Retina (tissue), 1 donor: ENCODE results near the gene EGFR.
A peak's percentile ranks its signal among the peaks of the same experiment; 100 is the strongest.

ENCODE experiments used
- DNase-seq: peaks from one replicate; pipeline ENCODE4 v3.0.0-alpha.2; 2016

Gene EGFR

DNA sequence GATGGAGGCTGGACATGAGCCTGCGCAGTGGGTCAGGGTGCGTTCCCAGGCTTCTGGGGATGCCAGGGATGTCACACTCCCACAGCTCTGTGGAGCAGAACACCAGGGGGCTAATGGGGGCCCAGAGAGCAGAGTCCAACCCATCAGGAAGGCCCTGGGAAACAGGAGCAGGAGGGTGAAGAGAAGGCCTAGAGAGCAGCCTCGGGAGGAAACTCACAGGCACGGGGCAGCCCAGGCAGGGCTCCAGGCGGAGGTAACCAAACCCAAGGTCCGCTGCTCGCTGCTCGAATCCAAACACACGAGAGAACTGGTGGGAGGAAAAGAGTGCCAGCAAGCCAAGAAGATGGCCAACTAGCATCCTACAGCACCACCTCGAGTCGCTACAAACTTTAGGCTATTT, 215.6 kb downstream of the EGFR start:
- no peak for DNase-seq

DNA sequence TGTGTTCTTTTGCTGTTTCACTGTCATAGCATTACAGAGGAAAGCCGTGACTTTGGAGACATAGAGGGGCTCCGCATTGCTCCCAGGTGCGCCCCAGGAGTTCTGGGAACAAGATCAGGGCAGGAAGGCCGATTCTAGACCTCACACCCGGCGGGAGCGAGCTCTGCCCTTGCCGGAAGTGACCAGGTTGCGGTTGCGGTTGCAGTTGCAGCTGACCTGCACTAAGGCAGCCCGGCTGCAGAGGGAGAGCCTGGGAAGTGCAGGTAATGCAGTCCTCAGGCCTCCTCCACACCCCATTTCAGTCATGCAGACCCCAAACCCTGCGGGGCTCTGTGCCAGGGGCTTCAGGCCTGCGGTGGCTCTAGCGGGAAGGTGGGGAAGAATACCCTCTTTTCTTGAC, 216.3 kb downstream of the EGFR start:
- no peak for DNase-seq

DNA sequence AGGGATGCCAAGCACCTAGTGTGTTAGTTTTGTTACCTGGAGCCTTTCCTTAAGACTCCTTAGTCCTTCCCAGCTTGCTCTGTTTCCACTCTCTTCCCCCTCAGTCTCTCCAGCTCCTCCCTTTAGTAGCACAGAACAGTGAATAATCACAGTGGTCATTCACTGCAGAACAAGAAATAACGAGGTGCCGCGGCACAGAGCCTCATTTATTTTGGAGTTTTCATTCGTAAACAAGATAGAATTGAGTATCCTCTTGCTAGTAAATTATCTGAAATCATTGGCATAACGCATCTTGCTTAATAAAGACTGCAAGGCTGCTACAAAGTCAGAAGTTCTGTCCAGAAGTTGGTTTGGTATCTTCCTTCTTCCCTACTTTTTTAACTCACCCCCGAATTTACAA, 217.0 kb downstream of the EGFR start:
- no peak for DNase-seq

DNA sequence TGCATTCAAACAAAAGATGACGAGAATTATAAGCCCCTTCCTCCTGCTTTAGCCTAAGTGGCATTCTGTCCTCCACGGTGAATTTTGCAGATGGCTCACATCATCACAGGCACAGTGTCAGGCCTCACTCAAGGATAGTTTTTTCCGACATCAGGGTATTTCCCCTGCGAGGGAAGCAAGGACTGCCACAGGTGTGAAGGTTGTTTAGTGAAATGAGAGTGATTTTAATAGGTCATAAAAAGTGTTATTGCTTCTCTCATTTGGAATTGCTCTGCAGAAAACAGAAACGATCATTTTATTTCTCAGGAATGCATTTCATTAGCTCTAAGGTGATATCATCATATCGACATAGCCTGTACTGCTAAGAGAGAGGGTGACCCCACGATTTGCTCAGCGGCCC, 217.7 kb downstream of the EGFR start:
- DNase-seq = no peak

DNA sequence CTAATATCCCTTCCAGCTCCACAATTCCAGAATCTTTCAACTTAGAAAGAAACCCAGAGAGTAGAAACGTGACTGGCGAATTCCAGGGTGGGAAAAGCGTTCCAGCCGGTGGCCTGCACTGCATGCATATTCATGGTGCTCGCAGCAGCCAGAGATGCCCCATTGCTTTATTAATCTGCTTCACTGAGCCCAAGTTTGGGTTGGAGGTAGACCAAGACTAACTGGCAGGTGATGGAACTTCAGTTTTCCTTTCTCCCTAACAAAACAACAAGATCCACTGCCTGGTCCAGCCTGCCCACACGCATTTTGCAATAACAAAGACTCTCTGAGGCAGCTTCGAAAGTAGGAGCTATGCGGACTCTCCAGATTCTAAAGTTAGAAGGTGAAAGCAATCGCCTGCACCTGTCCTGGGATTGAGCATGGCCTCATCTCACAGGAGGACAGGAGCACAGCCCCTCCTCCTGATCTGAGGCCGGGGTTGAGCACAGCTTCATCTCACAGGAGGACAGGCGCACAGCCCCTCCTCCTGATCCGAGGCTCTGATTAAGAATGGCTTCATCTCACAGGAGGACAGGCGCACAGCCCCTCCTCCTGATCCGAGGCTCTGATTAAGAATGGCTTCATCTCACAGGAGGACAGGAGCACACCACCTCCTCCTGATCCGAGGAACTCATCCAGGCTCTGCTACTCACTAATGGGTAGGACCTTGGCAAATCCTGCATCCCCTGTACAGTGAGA, 218.5 kb downstream of the EGFR start:
- DNase-seq = no peak

DNA sequence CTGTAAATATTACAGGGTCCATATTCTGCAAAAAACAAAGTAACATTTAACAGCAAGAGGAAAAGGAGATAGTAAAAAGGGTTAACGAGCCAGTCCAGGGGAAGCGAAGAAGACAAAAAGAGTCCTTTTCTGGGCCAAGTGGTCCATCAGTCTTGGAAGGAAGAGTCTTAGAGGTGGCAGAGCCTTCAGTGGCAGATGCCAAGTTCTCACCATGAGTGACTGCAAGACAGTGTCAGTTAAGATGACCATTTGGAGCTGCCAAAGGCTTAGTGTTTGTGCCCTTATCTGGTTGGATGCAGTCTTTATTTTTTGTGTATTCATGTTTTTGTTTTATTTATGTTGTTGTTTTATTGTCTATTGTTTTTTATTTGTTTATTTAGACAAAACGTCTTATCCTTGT, 220.6 kb downstream of the EGFR start:
- no peak for DNase-seq

DNA sequence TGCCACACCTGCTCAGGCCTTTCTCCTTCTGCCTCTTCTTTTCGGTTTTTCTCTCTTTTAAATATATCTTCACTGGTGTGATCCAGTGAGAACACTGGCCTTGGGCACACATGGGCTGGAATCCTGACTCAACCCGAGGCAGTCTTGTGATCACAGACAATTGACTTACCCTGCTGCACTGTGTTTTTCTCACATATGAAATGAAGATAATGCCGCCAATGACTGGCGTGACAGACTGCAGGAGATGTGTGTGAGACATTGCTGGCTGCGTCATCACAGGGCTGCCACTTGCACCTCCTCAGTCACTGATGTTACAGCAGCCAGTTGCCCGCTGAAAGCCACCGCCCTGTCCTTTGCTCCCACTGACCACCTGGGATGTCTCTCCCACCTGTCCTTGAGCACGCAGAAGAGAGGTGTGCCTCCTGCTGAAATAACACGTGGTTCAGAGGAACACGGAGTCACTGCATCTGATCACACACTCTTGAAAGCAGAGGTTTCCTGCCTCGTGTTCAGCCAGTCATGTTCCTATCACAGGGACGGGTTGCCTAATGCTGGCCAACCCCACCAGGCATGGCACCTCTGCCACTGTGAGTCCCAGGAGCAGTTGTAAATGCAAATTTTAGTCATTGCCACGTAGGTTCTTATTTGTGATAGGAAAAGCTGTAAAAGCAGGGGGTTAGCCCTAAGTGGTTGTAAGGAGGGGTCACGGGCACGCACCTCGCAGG, 221.8 kb downstream of the EGFR start:
- DNase-seq = no peak

DNA sequence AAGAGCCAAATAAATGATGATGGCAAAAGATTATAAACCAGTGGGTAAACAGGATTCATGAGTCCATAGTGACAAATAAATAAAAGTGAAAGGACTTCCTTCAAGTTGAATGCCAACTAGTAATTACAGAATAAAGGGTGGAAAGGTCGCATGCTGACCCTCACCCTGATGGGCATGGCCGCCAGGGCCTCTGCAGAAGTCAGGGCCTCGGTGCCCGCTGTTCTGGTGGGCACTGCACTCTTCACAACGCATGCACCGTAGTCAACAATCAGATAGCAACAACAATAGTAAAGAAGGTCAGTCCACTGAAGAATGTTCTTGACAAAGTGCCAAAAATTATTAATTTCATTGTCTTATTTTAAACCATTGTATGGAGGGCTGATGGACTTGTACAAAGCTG, 223.1 kb downstream of the EGFR start:
- DNase-seq = no peak

DNA sequence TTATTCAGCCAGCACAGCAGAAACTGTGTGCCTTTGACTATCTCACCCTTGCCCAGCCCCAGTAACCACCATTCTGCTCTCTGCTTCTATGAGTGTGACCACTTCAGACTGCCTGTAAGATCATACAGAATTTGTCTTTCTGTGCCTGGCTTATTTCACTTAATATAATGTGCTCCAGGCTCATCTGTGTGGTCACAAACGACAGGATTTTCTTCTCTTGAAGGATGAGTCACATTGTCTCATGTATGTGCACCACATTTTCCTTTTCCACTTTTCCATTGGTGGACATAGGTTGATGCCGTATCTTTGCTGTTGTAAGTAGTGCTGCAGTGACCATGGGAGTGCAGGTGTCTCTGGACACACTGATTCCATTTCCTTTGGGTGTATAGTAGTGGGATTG, 223.8 kb downstream of the EGFR start:
- DNase-seq = no peak

DNA sequence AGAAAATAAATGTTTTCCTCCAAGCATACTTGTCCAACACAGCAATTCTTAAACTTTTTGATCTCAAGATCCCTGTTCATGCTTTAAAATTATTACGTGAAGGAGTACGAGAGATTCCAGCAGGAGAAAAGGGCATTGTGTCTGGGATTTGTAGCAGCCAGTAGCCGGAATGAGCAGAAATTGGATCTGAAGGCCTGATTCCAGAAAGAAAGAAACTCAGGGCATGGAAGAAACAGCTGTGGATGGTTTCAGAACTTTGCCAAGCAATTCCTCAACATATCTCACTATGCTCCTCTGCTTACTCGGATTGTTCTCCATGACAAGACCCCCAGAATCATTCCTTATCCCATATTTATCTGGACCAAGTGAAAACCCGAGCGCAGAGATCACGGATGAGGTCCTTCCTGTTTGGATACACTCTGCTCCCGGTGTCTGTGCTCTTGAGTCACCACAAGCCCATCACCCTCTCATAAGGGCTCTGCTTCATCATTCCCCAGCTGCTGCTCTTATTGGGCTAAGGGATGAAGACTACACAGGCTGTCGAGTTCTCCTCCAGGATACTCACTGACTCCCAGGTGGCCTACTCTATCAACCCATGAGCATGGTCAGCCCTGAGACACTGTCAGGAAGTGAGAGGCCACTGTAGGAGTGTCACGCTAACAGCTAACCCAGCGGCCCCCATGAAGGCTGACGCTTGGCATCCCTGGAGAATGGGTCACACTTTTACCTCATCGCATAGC, 225.4 kb downstream of the EGFR start:
- no peak for DNase-seq

DNA sequence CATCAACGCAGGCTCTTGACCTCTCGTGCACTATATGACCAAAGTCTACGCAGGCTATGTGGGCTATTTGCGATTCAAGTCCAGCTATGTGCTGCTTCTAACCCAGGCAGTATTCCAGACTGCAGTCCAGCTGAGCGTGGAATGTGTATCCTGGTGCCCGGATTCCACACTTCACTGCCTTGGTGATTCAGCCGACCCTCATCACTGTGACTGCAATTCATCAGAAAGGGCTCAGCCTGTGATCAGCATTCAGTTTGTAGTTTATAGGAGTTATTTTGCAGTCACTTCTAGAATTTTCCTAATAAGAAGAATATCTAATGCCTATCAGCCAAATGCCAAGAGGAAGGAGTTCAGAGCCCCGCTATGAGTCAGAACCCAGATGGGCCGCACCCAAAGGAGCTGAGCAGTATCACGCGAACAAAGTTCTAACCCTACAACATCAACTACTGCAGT, 226.5 kb downstream of the EGFR start:
- peak; percentile 67 for DNase-seq

DNA sequence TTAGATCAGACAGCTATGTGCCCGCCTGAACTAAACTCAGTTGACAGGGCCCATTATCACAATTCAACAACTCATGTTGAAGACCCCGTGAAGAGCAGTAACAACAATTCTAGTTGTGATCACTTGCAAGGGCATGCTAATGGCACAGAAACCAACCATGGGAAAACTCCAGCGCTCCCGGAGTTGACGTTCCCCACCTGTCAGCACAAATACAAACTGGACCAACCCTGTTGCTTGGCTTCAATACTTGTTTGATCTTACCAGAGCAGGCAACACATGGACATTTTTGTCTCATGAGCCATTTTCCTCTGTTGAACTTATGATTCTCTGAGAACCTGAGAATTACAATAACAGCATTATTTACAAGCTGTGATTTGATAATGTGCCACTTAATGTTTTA, 227.4 kb downstream of the EGFR start:
- DNase-seq = peak; percentile 74

DNA sequence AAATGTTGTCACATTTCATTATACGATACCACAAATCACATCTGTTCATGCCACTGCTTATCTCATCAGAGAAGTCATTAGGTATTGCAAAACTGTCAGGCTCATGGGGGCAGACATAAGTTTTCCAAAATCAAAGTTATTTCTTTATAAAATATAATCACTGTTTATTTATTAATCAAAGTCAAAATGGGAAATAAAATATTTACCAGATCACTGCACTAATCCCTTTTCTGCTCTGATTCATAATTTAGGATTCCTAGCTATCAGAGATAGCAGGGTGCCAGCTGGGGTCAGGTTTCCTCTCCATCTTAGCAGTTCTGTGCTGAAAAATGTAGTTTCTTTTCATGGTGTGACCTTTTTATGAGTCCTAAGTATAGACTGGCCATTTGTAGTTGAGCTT, 228.6 kb downstream of the EGFR start:
- no peak for DNase-seq

DNA sequence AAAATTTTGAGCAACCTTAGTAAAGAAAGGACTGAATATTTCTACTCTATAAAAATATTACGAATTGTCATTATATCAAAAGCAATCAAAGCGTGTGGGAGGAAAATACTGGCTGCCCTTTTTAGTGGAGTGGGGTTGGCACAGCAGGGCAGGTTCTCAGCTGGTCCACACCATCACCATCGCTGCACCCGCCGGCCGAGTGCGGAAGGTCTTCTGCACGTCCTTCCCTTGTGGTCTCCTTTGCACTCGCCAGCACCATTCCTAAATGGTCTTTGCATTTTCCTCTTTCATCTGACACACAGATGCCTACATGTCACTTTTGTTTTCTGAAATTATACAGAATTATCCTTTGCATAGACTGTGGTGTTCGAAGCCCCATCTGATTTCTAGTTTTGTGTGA, 229.7 kb downstream of the EGFR start:
- DNase-seq = no peak

DNA sequence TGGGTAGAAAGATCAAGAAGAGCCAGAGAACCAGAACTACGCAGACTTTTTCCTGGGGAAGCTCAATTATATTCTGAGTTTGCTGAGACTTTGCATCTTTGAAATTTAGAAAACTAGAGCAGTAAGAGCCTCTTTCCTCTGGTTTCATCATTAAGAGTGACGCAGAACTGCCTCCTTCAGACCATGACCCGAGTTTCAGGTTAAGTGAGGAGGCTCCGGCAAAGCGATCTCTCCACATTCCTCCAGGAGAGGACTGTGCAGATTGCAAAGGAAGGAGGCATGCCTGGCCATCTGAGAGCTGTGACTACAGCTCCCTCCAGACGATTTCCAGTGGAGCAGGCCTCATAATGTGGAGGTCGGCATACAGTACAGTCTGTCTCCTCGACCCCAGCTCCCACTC, 230.5 kb downstream of the EGFR start:
- DNase-seq = no peak

DNA sequence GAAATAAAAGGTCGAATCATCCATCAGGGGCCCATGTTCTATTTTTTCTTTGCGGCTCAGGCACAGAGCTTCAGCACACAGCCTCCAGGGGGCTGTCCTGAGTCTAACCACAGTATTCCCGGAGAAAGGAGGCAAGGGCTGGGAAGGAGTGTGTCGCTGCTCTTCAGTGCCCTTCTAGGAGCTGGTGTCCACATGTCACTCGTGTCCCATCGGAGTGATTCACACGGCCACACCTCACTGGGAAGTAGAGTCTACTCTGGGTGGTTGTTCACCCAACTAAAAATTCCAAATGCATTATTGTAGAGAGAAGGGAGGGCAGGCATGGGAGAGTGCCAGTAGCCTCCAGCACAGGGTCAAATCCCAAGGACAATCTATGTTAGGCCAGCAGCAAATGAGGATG, 231.5 kb downstream of the EGFR start:
- no peak for DNase-seq

DNA sequence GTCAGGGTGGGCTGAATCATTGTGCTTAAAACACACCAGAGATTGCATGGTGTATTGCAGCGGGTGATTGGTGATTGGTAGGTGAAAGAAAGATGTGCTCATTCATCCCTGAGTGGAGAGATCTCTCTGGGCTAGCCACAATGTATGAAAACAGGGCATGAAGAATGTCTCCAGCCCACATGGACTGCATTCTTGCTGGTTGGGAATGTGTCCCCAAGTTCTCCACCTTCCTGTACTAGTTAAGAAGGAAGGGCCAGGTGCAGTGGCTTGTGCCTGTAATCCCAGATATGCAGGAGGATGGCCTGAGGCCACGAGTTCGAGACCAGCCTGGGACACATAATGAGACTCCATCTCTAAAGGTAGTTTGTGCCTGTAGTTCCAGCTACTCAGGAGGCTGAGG, 232.5 kb downstream of the EGFR start:
- DNase-seq = no peak

DNA sequence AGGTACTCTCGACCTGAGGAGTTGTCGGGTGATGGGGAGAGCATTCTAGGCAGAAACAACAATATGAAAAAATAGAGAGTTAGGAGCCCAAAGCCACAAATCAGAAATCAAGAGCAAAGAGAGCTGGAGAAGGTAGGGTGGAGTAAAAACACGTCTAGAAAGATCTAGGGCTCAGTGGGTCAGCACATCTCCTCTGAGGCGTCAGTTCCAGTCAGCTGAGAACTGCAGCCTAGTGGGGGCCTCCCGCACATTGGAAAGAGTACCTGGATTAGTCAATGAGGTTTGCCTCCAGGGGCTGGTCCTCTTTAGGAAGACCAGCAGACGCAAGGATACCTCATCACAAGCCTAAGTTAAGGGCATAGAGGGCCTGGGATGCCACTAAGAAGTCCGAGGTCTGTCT, 233.1 kb downstream of the EGFR start:
- DNase-seq = no peak

DNA sequence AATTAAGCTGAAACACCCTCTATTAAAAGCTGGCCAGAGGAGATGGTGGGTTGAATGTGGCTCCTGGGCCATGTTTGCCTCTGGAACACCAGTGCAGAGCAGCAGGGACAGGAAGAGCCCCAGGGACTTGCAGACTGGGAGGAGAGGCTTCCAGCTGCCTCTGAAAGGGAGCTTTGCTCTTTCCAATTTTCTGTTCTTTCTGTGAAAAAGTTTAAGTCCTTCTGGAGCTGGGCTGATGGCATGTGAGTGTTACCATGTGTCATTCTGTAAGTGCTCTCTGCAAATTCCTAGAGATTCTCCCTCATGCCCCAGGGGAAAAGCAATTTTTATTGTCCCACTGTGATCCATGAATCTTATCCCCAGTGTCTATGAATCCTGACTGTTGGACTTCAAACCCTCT, 233.6 kb downstream of the EGFR start:
- DNase-seq = no peak

DNA sequence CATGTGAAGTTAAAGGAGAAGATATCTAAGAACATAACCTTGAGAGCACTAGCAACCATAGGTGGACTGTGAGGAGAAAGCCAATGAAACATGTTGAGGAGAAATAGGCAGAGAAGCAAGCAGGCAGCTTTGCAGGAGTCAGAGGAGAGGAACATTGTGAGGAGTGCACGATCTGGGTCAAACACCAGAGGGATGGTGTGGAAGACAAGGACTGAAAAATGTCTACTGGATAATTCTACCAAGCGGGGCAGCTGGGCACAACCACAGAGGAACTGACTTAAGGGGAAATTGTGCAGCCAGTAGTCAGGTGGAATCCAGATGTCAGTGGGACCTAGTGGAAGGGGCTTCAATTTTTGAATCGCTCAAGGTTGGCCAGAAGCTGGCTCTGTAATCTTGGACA, 234.4 kb downstream of the EGFR start:
- no peak for DNase-seq

DNA sequence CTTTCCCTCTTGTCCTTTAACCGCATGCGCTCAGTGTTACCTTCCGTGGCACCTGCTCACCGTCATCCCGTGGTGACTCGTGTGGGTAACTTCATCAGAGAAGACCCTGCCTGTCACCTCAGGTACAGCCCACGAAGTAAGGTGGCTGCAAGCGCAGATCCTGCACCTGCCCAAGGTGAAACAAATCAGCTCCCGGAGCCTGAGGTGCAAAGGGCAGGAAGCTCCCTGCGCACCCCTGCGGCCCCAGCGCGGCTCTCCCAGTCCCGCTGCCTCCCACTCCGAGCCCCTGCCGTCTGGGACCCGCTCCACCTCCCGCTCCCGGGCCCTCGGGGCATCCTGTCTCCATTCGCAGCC, 235.4 kb downstream of the EGFR start:
- DNase-seq = no peak

DNA sequence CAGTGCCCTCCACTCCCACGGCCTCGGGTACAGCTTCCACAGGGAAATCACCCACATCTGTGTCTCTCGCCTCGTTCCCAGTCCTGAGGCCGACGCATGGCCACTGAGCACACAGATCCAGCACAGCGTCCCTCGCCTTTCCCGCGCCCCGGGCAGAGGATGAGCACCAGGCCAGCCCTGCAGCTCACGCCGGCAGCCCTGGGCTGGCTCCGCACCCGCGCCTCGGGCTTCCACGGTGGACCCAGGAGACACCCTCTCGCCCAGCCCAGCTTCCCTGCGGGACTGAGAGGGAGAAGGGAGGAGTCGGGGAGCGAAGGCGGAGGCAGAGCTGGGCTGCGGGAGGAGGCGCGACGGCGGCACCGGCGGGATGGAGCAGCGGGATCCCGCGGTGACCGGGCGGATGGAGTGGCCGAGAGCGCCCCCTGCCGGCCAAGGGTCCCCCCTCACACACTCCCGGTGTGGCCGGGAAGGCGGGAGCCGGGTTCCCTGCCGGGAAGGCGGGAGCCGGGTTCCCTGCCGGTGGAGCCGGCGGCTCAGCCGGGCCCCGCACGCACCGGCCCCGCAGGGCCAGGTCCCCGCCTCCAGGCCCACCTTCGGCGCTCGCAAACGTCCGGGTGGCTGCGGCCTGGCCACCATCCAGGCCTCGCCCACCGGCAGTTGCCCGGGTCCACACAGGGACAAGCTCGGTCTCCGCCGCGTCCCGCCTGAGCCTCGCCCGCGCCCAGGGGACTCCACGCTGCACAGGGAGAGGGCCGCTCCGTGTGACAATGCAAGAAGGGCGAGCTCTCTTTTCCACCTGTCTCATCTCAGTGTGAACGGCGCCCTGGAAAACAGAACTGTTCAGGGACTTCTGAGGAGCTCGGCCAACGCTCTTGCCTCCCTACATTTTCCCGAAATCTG, 236.0 kb downstream of the EGFR start:
- peak; percentile 98 for DNase-seq
